GM12801 (cell line): Measurements from ENCODE around the gene RAPSN.

Source experiments
- CTCF ChIP-seq: IDR thresholded peaks from one replicate; pipeline ENCODE4 v1.5.1; 2011; ENCODE audit warnings: control low read depth; ENCODE audit not compliant: insufficient read length; ENCODE audit errors: extremely low read depth

The RAPSN gene

GRCh38 chr11:47438721-47439120 lies 10.2 kb downstream of the RAPSN start:
- TF ChIP-seq CTCF = no peak

GRCh38 chr11:47437746-47438418 lies 11.1 kb downstream of the RAPSN start:
- no peak for TF ChIP-seq CTCF

- TF ChIP-seq CTCF = no peak
Measured at GRCh38 chr11:47437218-47437745, 11.7 kb downstream of the RAPSN start.

- no peak for TF ChIP-seq CTCF
Measured at GRCh38 chr11:47436726-47437125, 12.2 kb downstream of the RAPSN start.

GRCh38 chr11:47435687-47436086 lies 13.2 kb downstream of the RAPSN start:
- no peak for TF ChIP-seq CTCF

- no peak for TF ChIP-seq CTCF
Measured at GRCh38 chr11:47434011-47434786, 14.7 kb downstream of the RAPSN start.

- TF ChIP-seq CTCF = no peak
Measured at GRCh38 chr11:47433157-47433556, 15.8 kb downstream of the RAPSN start.
